Measurements from ENCODE around the gene C16orf89. TPM values are rescaled to one million over a fixed set of nuclear protein-coding genes. Genes with fewer than 3 reads are reported as not detected.
A peak's percentile ranks its signal among the peaks of the same experiment; 100 is the strongest.

The C16orf89 gene
- total and polyA plus RNA-seq, 10 of the 15 experiments (the other 5 are each of a cell fraction or from before 2014, with no cell fraction given) = not detected

- H3K27me3 ChIP-seq (replicated peaks in 1 of 2; ENCODE audit: control insufficient read depth in 2 of 2, insufficient read depth in 2 of 2, low read length in 1 of 2) = no peaks in the 10 kb centered on the region
- no TSS peak for BruUV-seq (replicated peaks)
- intact Hi-C loops (cut with micrococcal nuclease; ENCODE audit: unreplicated experiment) (no loop called here), in situ Hi-C loops (cut with MboI) (no loop called here)
- WGBS (ENCODE audit: insufficient coverage, insufficient replicate concordance, low lambda C conversion rate, missing lambda C conversion rate) = 70% methylated on average over 17 of the region's 17 CpGs
- ATAC-seq = peak; percentile 28; the same call in 1 of the 3 replicates
- no peaks in the 10 kb centered on the region for H3K4me1 ChIP-seq (ENCODE audit: control insufficient read depth, insufficient read depth, low read length)
- H3K27ac ChIP-seq (ENCODE audit: control insufficient read depth, insufficient read depth) = no peak overlapping the region
- H2AFZ ChIP-seq (ENCODE audit: control insufficient read depth, low read depth, low read length) = no peak overlapping the region
- no peak for DNase-seq (ENCODE audit: low read depth, low spot score)
- H3K36me3 ChIP-seq (ENCODE audit: control insufficient read depth in 2 of 2, insufficient read depth in 2 of 2, low read length in 1 of 2) = no peaks in the 10 kb centered on the region
- no peak overlapping the region for H3K4me3 ChIP-seq
- H3K9me3 ChIP-seq (replicated peaks; ENCODE audit: control insufficient read depth, insufficient read depth, low read length) = no peaks in the 10 kb centered on the region
- no peaks in the 10 kb centered on the region for H3K79me2 ChIP-seq (ENCODE audit: control insufficient read depth, insufficient read depth, low read length)
- SMC1A ChIA-PET (ENCODE audit: uncharacterized antibody, unreplicated experiment) = interaction anchor here (0.6 kb wide), 1 partner anchor 15 kb away, joined by 3 read pairs; no protein-coding TSS in a partner anchor
- RAD21 ChIA-PET (ENCODE audit: unreplicated experiment) = no interaction called here
- FAIRE-seq = no peak
- H3K9ac ChIP-seq (ENCODE audit: control insufficient read depth, insufficient read depth, low read length) = no peak overlapping the region
- TF ChIP-seq, protein P1, sequence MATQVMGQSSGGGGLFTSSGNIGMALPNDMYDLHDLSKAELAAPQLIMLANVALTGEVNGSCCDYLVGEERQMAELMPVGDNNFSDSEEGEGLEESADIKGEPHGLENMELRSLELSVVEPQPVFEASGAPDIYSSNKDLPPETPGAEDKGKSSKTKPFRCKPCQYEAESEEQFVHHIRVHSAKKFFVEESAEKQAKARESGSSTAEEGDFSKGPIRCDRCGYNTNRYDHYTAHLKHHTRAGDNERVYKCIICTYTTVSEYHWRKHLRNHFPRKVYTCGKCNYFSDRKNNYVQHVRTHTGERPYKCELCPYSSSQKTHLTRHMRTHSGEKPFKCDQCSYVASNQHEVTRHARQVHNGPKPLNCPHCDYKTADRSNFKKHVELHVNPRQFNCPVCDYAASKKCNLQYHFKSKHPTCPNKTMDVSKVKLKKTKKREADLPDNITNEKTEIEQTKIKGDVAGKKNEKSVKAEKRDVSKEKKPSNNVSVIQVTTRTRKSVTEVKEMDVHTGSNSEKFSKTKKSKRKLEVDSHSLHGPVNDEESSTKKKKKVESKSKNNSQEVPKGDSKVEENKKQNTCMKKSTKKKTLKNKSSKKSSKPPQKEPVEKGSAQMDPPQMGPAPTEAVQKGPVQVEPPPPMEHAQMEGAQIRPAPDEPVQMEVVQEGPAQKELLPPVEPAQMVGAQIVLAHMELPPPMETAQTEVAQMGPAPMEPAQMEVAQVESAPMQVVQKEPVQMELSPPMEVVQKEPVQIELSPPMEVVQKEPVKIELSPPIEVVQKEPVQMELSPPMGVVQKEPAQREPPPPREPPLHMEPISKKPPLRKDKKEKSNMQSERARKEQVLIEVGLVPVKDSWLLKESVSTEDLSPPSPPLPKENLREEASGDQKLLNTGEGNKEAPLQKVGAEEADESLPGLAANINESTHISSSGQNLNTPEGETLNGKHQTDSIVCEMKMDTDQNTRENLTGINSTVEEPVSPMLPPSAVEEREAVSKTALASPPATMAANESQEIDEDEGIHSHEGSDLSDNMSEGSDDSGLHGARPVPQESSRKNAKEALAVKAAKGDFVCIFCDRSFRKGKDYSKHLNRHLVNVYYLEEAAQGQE (IDR thresholded peaks at IDR 0.05; ENCODE audit: low read depth, low read length) = no peak
- TF ChIP-seq, protein P2, sequence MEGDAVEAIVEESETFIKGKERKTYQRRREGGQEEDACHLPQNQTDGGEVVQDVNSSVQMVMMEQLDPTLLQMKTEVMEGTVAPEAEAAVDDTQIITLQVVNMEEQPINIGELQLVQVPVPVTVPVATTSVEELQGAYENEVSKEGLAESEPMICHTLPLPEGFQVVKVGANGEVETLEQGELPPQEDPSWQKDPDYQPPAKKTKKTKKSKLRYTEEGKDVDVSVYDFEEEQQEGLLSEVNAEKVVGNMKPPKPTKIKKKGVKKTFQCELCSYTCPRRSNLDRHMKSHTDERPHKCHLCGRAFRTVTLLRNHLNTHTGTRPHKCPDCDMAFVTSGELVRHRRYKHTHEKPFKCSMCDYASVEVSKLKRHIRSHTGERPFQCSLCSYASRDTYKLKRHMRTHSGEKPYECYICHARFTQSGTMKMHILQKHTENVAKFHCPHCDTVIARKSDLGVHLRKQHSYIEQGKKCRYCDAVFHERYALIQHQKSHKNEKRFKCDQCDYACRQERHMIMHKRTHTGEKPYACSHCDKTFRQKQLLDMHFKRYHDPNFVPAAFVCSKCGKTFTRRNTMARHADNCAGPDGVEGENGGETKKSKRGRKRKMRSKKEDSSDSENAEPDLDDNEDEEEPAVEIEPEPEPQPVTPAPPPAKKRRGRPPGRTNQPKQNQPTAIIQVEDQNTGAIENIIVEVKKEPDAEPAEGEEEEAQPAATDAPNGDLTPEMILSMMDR (IDR thresholded peaks at IDR 0.05 in 2 of 3, conservative IDR thresholded peaks at IDR 0.05 in 1 of 3; ENCODE audit: control insufficient read depth in 2 of 3, extremely low read depth in 1 of 3, insufficient read depth in 1 of 3, low read depth in 3 of 3, low read length in 3 of 3) = peak; percentile 8 to 29 (median 18); a peak in 2 of 6 replicates
- no peak overlapping the region for H3K4me2 ChIP-seq (ENCODE audit: control insufficient read depth, insufficient read depth)
- POLR2A ChIA-PET = no interaction called here
- H4K20me1 ChIP-seq (ENCODE audit: control insufficient read depth, insufficient read depth) = no peaks in the 10 kb centered on the region
- CTCF ChIA-PET = no interaction called here
Observed at GRCh38 chr16:5025171-5025632, 40.6 kb downstream of the C16orf89 start.

Measured in GM12878 (cell line).